K562 (cell line): ENCODE measurements around the gene HK1. TPM values are rescaled to one million over a fixed set of nuclear protein-coding genes. Genes with fewer than 3 reads are reported as not detected.

Experiments
- CBX8 ChIP-seq: fragments of 200-600 bp; sonication (generic); IDR thresholded peaks from 2 replicates; pipeline ENCODE4 v1.6.1; 2012; ENCODE audit warnings: borderline replicate concordance, mixed run types, low read depth, mild to moderate bottlenecking, moderate library complexity, mixed read lengths, low read length, control low read depth, inconsistent platforms; ENCODE audit not compliant: poor library complexity, severe bottlenecking; ENCODE audit errors: extremely low read depth
- CUX1 ChIP-seq: fragments of 200-800 bp; sonication (Bioruptor generic); IDR thresholded peaks from 2 replicates; pipeline ENCODE4 v1.6.1; 2016; ENCODE audit warnings: missing genetic modification characterization, missing compliant biosample characterization
- FOXK2 ChIP-seq, 2 experiments: fragments of 450-650 bp; IDR thresholded peaks in 1 of 2; conservative IDR thresholded peaks in 1 of 2; 2 replicates each; pipeline ENCODE4 v1.6.1; 2016; ENCODE audit warnings: low read depth in 2 of 2, mild to moderate bottlenecking in 1 of 2
- MAFG ChIP-seq: fragments of 450-650 bp; conservative IDR thresholded peaks from 2 replicates; pipeline ENCODE4 v1.6.1; 2016; ENCODE audit warnings: missing genetic modification characterization, missing compliant biosample characterization
- MCM5 ChIP-seq: fragments of 450-650 bp; IDR thresholded peaks from 2 replicates; pipeline ENCODE4 v1.6.1; 2016; ENCODE audit warnings: low read depth
- MCM7 ChIP-seq, 2 experiments: fragments of 450-650 bp; IDR thresholded peaks; 2 replicates each; pipeline ENCODE4 v1.6.1; 2016 to 2018
- POLR2B ChIP-seq: fragments of 450-650 bp; IDR thresholded peaks from 2 replicates; pipeline ENCODE4 v1.6.1; 2018; ENCODE audit warnings: low read depth; ENCODE audit not compliant: partially characterized antibody
- SMARCC2 ChIP-seq: fragments of 450-650 bp; IDR thresholded peaks from 2 replicates; pipeline ENCODE4 v1.6.1; 2017; ENCODE audit warnings: antibody characterized with exemption, moderate library complexity, mild to moderate bottlenecking, low read depth
- TRIM25 ChIP-seq: fragments of 450-650 bp; IDR thresholded peaks from 2 replicates; pipeline ENCODE4 v1.7.0; 2016; ENCODE audit warnings: borderline replicate concordance
- ZNF24 ChIP-seq: fragments of 450-650 bp; IDR thresholded peaks from 2 replicates; pipeline ENCODE4 v1.6.1; 2016
- polyA plus RNA-seq, 8 experiments: library from polyadenylated mRNA; depleted of rRNA in 4 of 8; stranded (reverse) in 5 of 8; unstranded in 3 of 8; fragments of >200 nt; fragmentation: Nextera tagmentation in 2 of 8; fragmentation: Illumina TruSeq in 1 of 8; extraction: Ambion mirVana in 2 of 8; extraction: Trizol in 1 of 8; gene quantifications; 2 replicates each; pipeline versions ENCODE4 v1.2.1 to v1.2.3, GENCODE V29; 2011 to 2014; ENCODE audit warnings: inconsistent platforms in 1 of 8, missing spikeins in 1 of 8
- total RNA-seq, 7 experiments: library from RNA; depleted of rRNA in 6 of 7; stranded (reverse); fragments of >200 nt in 6 of 7; fragmentation: Illumina TruSeq in 2 of 7; extraction: Trizol in 2 of 7; gene quantifications; 2 replicates each; pipeline versions ENCODE4 v1.2.1 to v1.2.3, GENCODE V29; 2011 to 2021; ENCODE audit warnings: low replicate concordance in 1 of 7

Gene HK1
- total and polyA plus RNA-seq, 9 of the 15 experiments (the other 6 are each of a cell fraction or from before 2014, with no cell fraction given), result 29.2 to 444 (median 193) TPM

- no peak for TF ChIP-seq CBX8
- peak; percentile 82 for TF ChIP-seq POLR2B
- TF ChIP-seq CUX1 (CRISPR knock-in tag), result no peak
- peak; percentile 6 to 44; a peak in 1 of 4 replicates for TF ChIP-seq FOXK2 (conservative IDR thresholded peaks at IDR 0.05 in 1 of 2, IDR thresholded peaks at IDR 0.05 in 1 of 2; ENCODE audit: low read depth in 2 of 2)
- TF ChIP-seq TRIM25, result no peak
- no peak for TF ChIP-seq MCM7 (IDR thresholded peaks at IDR 0.05)
- no peak for TF ChIP-seq MAFG (tag)
- no peak for TF ChIP-seq MCM5
- no peak for TF ChIP-seq SMARCC2
- peak; percentile 15; the same call in 1 of the 2 replicates for TF ChIP-seq ZNF24
Measured at GRCh38 chr10:69317175-69317604, 38.9 kb downstream of the HK1 start (continued).
